ENCODE measurements around the gene STPG4. TPM values are rescaled to one million over a fixed set of nuclear protein-coding genes. Genes with fewer than 3 reads are reported as not detected.

The STPG4 gene
- total RNA-seq, 1 experiment from 2014 or later: 0.79 TPM

DNA sequence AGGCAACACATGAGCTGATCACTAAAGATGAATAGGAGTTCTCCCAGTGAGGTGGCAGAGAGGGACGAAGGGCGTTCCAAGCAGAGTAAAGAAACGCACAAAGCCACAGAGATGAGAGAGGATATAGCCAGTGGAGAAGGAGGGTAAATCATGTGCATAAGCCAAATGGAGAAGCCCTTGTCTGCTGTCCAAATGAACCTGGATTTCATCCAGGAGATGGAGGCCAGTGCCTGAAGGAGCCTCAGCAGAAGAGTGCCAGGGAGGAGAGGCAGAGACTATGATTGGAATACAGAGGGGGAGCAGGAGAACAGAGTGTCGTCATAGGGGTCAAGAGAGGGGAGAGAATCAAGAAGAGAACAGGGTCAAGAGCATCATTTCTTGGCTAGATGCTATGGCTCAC, 48.9 kb upstream of the STPG4 start:
- H3K27me3 Mint-ChIP-seq (ENCODE audit: insufficient read depth, unreplicated experiment): no peaks in the 10 kb centered on the region
- H3K4me3 Mint-ChIP-seq (ENCODE audit: unreplicated experiment): no peak overlapping the region
- H3K36me3 Mint-ChIP-seq (ENCODE audit: insufficient read depth, unreplicated experiment): peaks cover 5% of the 10 kb centered on the region
- H3K36me3 ChIP-seq (ENCODE audit: control insufficient read depth, insufficient read depth, low read length): no peaks in the 10 kb centered on the region
- ChIA-PET POLR2A (no interaction called here), CTCF (interaction anchor here (0.5 kb wide), 1 partner anchor 87 kb away, joined by 3 read pairs; no protein-coding TSS in a partner anchor)
- intact Hi-C loops (cut with micrococcal nuclease; ENCODE audit: unreplicated experiment): no loop called here
- no peak overlapping the region for H3K4me3 ChIP-seq (ENCODE audit: low read depth, low read length)
- TF ChIP-seq, protein P1, sequence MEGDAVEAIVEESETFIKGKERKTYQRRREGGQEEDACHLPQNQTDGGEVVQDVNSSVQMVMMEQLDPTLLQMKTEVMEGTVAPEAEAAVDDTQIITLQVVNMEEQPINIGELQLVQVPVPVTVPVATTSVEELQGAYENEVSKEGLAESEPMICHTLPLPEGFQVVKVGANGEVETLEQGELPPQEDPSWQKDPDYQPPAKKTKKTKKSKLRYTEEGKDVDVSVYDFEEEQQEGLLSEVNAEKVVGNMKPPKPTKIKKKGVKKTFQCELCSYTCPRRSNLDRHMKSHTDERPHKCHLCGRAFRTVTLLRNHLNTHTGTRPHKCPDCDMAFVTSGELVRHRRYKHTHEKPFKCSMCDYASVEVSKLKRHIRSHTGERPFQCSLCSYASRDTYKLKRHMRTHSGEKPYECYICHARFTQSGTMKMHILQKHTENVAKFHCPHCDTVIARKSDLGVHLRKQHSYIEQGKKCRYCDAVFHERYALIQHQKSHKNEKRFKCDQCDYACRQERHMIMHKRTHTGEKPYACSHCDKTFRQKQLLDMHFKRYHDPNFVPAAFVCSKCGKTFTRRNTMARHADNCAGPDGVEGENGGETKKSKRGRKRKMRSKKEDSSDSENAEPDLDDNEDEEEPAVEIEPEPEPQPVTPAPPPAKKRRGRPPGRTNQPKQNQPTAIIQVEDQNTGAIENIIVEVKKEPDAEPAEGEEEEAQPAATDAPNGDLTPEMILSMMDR (IDR thresholded peaks at IDR 0.05; ENCODE audit: insufficient read depth in 1 of 2, low read depth in 1 of 2, low read length in 1 of 2, severe bottlenecking in 1 of 2, unreplicated experiment in 1 of 2): no peak
- no TSS peak for BruUV-seq (replicated peaks)
- peaks cover 9% of the 10 kb centered on the region for H3K9me3 Mint-ChIP-seq (ENCODE audit: unreplicated experiment)
- H3K4me1 Mint-ChIP-seq (ENCODE audit: low read depth, unreplicated experiment): peaks cover 33% of the 10 kb centered on the region
- no peak overlapping the region for H3K27ac Mint-ChIP-seq (ENCODE audit: unreplicated experiment)
- DNase-seq: no peak
- H3K4me1 ChIP-seq: peaks cover 10% of the 10 kb centered on the region
- H3K27me3 ChIP-seq (replicated peaks; ENCODE audit: control insufficient read depth, insufficient read depth, low read length): no peaks in the 10 kb centered on the region
- H3K9me3 ChIP-seq: no peaks in the 10 kb centered on the region

DNA sequence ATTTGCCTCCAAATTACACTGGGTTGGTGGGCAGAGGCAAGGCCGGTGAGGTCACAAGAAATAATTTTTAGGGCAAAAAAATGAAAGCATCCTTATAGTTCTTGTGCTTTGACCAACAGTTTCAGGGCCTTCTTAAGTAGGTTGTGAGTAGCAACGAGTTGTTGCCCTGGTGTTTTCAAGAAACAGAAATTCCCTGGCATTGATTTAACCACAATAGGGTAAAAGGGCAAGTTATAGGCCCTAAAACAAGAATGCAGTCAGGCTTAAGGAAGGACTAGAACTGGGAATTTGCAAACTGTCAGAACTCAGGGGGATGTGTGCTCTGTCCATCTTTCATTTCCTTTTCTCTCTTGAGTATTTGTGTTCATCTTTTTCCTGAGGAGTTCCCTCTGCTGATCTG, 46.1 kb upstream of the STPG4 start:
- Mint-ChIP-seq H3K36me3 (ENCODE audit: insufficient read depth, unreplicated experiment) (peaks cover 4% of the 10 kb centered on the region), H3K4me1 (ENCODE audit: low read depth, unreplicated experiment) (peaks cover 22% of the 10 kb centered on the region), H3K27ac (ENCODE audit: unreplicated experiment) (no peak overlapping the region), H3K27me3 (ENCODE audit: insufficient read depth, unreplicated experiment) (no peaks in the 10 kb centered on the region), H3K4me3 (ENCODE audit: unreplicated experiment) (no peak overlapping the region), H3K9me3 (ENCODE audit: unreplicated experiment) (peaks cover 9% of the 10 kb centered on the region)
- Histone ChIP-seq H3K36me3 (ENCODE audit: control insufficient read depth, insufficient read depth, low read length) (no peaks in the 10 kb centered on the region), H3K27me3 (replicated peaks; ENCODE audit: control insufficient read depth, insufficient read depth, low read length) (no peaks in the 10 kb centered on the region), H3K4me1 (no peaks in the 10 kb centered on the region), H3K4me3 (ENCODE audit: low read depth, low read length) (no peak overlapping the region), H3K9me3 (no peaks in the 10 kb centered on the region)
- intact Hi-C loops (cut with micrococcal nuclease; ENCODE audit: unreplicated experiment): no loop called here
- TF ChIP-seq, protein P1 (IDR thresholded peaks at IDR 0.05; ENCODE audit: insufficient read depth in 1 of 2, low read depth in 1 of 2, low read length in 1 of 2, severe bottlenecking in 1 of 2, unreplicated experiment in 1 of 2): no peak
- CTCF ChIA-PET: no interaction called here
- POLR2A ChIA-PET: no interaction called here
- DNase-seq: no peak
- BruUV-seq (replicated peaks): no TSS peak

DNA sequence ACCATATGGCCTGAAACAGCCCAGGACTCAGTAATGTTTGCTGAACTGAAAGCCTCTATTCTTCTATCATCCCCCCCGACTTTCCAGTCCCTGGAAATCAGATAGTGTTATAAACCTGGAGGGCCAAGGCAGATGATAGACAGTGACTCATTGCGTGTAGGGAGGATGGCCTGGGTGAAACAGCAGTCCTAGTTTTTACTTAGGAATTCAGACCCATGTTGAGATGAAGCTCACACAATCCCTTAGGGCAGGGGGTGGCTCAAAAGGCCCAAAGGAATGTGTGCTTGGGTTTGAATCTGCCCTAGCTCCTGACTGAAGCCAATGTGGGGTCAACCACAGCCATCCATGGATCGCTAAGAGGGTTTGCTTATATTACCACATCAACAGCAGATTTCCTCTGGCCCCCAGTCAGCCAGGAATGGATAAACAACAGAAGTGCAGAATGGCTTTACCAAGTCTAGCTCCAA, 43.9 kb upstream of the STPG4 start:
- no peaks in the 10 kb centered on the region for H3K4me1 ChIP-seq
- no peaks in the 10 kb centered on the region for H3K27me3 Mint-ChIP-seq (ENCODE audit: insufficient read depth, unreplicated experiment)
- peaks cover 4% of the 10 kb centered on the region for H3K36me3 Mint-ChIP-seq (ENCODE audit: insufficient read depth, unreplicated experiment)
- DNase-seq: no peak
- H3K36me3 ChIP-seq (ENCODE audit: control insufficient read depth, insufficient read depth, low read length): no peaks in the 10 kb centered on the region
- intact Hi-C loops (cut with micrococcal nuclease; ENCODE audit: unreplicated experiment): no loop called here
- no TSS peak for BruUV-seq (replicated peaks)
- no peak overlapping the region for H3K4me3 Mint-ChIP-seq (ENCODE audit: unreplicated experiment)
- CTCF ChIA-PET: no interaction called here
- H3K27ac Mint-ChIP-seq (ENCODE audit: unreplicated experiment): no peak overlapping the region
- POLR2A ChIA-PET: no interaction called here
- no peaks in the 10 kb centered on the region for H3K9me3 ChIP-seq
- H3K4me3 ChIP-seq (ENCODE audit: low read depth, low read length): no peak overlapping the region
- TF ChIP-seq, protein P1 (IDR thresholded peaks at IDR 0.05; ENCODE audit: insufficient read depth in 1 of 2, low read depth in 1 of 2, low read length in 1 of 2, severe bottlenecking in 1 of 2, unreplicated experiment in 1 of 2): no peak
- H3K9me3 Mint-ChIP-seq (ENCODE audit: unreplicated experiment): peaks cover 5% of the 10 kb centered on the region
- H3K4me1 Mint-ChIP-seq (ENCODE audit: low read depth, unreplicated experiment): peaks cover 25% of the 10 kb centered on the region
- H3K27me3 ChIP-seq (replicated peaks; ENCODE audit: control insufficient read depth, insufficient read depth, low read length): no peaks in the 10 kb centered on the region
